GM21390 (cell line): Measurements from ENCODE around the gene GNG4.
"Not testable (repeated sequence)": the region's sequence is repeated elsewhere in the genome, so short reads cannot be mapped to it uniquely, and the experiment has no call there.

Experiments
- ATAC-seq: cut with Tn5 transposase; IDR thresholded peaks from one replicate; pipeline ENCODE4 v1.9.1; 2021; ENCODE audit not compliant: unreplicated experiment

GNG4 gene

DNA sequence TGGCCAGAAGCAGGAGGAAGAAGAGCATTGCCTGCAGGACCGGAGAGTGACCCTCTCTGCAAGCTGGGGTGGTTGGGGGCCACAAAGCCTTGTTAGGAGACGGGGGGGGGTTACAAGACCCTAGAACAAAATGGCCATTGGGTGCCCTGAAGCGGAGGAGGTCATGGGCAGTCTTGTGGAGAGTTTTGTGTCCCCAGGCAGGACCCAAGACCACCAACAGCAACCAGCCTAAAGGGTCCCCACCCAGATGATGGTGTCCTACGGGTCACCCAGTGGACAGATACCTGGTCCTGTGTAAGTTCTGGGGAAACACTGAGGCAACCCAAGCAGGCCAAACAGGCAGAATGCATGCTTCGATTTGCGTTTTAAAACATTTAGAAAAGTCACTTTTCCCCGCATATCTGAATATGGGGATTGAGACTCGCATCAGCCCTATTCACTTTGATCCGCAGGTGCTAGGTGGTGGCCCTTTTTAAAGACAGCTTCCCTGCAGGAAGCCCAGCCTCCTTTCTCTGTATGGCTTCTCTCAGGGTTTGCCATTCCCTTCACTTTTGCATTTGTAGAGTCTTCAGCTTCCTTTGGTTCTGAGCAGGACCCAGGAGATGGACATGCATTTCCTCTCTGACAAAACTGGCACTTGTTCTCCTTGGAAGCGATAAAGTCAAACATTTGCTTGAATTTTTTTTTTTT lies 21.1 kb downstream of the GNG4 start:
- ATAC-seq, result no peak

DNA sequence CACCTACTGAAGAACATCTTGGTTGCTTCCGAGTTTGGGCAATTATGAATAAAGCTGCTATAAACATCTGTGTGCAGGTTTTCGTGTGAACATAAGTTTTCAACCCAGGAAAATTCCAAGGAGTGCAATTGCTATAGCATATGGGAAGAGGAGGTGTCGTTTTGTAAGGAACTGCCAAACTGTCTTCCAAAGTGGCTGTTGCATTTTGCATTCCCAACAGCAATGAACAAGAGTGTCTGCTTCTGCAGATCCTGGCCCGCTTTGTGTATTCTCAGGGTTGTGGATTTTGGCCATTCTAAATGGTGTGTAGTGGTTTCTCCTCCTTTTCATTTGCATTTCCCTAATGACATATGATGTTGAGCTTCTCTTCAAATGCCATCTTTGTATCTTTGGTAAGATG lies 23.8 kb downstream of the GNG4 start:
- ATAC-seq, result no peak

DNA sequence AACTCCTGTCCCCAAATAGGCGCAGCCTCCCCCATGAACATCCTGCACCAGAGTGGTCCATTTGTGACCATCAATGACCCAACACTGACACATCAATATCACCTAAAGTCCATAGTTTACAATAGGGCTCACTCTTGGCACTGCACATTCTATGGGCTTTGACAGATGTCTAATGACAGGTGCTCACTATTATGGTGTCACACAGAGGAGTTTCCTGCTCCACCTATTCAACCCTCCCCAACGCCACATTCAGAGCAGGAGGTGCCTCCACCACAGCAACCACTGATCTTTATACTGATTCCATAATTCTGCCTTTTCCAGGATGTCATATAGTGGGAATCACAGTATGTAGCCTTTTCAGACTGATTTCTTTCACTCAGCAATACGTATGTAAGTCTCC lies 24.2 kb downstream of the GNG4 start:
- ATAC-seq, result no peak

DNA sequence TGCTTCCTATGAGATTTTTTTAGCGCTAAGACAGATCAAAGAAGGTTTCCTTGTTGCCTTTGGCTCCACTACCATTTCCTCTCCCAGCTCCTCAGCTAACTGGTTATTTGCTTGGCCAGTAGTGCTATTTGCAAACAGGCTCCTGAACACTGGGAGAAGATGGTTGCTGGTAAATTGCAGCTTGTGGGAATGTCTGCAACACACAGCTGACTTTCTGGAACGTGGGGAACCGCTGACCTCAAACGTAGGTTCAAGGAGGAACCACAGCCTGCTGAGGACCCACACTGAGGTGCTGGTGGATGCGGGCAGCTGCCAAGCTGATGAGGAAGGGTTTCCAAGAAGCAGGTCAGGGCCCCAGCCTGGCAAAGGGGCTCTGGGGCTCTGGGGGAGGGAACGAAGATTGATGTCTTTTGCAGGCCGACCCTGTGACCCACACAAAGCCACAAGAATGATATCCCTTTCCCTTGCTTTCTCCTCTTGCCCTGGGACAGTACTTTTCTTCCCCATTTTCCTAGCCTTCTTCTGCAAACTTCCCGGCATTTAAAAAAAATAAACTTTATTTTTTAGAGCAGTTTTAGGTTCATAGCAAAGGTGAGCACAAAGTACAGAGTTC lies 24.8 kb downstream of the GNG4 start:
- no peak for ATAC-seq

DNA sequence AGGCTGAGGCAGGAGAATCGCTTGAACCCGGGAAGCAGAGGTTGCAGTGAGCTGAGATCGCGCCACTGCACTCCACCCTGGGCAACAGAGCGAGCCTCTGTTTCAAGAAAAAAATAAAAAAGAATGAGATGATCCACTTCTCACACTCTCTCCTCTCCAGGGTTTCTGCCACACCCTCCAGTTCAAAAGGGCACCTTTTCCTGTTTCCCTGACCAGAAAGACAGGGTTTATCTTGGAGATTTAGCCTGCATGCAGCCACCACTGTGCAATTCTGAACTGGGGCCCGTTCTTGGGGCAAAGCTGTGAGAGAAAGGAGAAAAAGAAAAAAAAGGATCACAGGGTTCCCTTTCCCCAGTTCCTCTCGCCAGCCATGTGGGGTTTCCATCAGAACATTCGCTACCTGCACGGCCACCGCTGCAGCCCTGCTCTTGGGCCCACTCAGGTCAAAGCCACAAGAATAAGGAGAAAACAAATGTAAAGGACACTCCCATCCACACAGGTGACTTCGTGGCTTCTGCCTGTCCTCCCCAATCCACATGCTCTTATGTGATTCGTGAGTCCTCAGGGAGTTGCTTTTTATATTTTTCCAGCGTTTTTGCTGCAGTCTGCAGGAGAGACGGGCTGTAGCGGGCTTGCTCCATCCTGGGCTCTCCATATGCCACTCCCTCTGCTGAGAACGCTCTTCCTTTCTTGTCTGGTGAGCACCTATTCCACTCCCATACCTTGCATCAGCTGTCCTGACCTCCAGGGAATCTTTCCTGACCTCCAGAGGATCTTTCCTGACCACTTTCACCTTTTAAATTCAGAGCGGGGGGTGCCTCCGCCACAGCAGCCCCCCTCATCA lies 26.4 kb downstream of the GNG4 start:
- ATAC-seq, result no peak

DNA sequence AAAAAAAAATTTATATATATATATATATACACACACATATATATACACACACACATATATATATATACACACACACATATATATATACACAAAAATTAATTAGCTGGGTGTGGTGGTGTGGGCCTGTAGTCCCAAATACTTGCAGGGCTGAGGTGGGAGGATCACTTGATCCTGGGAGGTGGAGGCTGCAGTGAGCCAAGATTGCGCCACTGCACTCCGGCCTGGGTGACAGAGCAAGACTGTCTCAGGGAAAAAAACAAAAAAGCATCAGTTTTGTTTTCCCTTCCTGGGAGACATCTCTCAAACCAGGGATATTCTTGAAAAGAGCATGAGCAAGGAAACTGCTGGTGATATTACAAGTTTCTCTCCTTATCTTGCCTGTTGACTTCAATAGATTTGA lies 30.4 kb downstream of the GNG4 start:
- not testable (repeated sequence) for ATAC-seq

DNA sequence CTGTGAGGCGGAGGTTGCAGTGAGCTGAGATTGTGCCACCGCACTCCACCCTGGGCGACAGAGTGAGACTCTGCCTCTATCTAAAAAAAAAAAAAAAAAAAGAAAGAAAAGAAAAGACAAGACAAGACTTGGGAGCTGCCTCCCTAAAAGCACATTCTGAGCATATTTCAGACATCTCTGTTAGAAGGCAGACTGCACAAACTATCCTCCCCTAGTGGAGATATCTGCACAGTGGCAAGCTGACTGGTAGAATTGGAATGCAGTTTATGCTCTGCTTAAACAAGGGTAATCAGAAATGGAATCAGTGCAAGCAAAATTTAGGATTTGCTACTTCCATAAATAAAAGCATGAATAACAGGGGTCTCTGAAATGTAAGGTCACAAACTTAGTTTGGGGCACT lies 31.8 kb downstream of the GNG4 start:
- ATAC-seq, result no peak

DNA sequence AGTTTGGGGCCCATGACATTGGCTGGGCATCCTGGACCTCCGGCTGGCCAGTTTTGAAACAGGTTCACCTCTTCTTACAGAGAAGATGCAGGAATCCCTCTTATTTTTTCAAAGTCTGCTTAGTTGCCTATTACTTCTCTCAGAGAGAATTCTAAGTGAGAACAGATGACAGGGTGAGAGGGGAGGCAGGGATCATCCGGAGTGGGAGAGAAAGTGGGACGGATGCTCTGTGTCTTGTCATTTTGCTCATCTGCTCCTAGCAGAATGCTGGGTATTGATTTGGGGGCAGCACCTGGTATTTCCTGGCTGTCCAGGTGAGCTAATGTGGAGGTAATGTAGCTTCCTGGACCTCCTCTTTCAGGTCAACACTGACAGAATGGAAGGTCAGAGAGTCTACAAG lies 32.4 kb downstream of the GNG4 start:
- ATAC-seq, result no peak

DNA sequence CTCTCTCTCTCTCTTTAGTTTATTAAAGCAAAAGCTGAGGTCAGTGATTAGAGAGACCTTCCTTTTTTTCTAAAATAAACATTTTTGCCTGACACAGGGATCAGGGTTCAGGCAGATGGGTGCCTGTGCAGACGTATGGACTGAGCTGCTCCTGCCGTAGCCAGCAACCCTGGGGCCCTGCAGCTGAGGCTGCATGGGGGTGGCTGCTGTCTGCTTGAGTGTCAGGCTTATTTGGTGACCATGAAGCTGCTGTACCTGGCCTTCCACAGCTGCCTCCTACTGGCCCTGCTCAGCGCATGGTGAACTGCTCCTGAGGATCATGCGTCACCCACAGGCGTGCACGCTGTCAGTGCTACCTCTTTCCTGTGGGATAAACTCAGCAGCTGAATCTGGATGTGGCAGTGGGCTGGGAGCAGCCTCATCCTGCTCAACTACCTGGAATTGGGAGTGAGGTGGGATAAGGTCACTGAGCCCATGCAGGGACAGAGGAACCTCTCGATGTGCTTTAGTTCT lies 35.1 kb downstream of the GNG4 start:
- no peak for ATAC-seq

DNA sequence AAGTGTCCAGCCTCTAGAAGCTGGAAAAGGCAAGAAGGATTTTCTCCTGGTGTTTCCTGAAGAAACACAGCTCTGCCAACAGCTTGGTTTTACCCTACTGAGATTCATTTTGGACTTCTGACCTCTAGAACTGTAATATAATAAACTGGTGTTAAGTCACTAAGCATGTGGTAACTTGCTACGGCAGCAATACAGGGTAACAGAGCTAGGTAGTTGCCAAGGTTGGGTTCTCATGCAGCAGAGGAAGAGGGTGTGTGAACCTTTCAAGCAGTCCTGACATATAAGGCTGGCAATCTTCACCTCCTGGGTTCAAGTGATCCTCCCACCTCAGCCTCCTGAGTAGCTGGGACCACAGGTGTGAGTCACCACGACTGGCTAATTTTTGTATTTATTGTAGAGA lies 36.0 kb downstream of the GNG4 start:
- no peak for ATAC-seq

DNA sequence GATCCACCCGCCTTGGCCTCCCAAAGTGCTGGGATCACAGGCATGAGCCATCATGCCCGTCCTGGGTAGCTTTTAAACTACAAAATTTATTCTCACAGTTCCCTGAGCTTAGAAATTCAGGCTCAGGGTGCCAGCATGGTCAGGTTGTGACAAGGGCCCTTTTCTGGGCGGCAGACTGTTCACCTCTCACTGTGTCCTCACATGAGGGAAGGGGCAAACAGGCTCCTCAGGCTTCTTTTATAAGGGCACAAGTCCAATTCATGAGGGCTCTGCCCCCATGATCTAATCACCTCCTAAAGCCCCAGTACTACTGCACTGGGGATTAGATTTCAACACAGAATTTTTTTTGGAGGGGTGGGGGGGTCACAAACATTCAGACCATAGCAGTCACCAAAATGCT lies 36.8 kb downstream of the GNG4 start:
- no peak for ATAC-seq

DNA sequence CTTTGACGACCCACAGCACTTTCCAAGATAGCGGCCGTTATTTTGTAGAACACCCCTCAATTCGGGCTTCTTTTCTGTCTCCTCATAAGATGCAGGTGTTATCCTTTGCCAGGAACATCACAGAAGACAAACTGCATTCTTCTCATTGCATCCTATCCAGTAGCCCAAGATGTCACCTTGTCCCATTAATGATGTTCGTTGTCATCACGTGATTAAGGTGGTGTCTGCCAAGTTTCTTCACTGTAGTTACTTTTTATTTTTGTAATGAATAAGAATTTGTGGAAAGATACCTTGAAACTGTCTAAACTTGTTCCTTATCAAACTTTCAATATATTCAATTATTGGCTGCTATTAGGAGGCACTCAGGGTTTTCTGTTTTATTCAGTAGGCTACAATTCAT lies 39.4 kb downstream of the GNG4 start:
- no peak for ATAC-seq

DNA sequence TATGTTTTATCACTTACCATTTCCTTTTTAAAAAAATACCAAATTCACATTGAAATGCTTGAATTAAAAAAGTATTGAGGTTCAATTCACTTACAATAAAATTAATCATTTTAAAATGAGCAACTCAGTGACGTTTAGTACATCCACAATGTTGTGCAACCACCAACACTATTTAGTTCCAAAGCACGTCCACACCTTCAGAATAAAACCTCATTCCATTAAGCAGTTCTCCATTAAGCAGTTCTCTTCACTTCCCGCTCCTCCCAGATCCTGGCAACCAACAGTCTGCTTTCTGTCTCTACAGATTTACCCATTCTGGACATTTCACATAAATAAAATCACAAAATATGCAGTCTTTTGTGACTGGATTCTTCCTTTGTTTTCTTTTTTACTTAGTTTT lies 41.3 kb downstream of the GNG4 start:
- ATAC-seq, result no peak

DNA sequence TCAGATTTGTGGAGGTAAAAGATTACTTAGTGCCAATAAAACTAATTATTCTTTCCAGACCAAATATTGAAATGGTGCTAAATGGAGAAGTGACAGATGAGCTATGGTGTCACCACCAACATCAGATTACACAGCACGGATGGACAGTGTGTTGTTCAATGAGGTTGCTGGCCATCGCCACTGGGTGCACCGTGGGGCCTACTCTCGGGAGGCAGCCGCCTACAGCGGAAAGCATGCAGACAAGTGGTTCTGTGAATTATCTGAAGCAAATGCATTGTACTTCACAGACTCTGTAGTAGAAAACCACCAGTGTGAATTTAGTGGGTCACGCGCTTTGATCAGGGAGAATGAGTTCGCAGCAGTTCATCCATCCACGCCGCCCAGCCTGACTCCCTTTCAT lies 42.3 kb downstream of the GNG4 start:
- ATAC-seq, result no peak

DNA sequence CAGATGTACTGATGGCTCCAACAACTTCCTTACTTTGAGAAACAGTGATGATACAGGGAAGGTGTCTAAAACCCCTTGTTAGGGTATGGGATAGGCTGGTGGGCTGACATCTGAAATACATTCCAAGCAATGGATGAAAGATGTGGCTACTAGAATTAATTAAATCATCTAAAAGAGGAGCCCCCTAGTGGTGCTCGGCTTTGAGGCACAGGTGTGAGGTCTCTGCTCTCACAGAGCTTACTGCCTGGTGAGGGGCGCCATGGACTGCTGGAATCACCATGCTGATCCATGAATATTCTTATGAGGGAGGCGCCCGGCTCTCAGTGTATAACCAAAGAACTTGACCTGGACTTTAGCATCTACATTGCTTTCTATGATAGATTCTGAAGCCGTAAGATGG lies 48.5 kb downstream of the GNG4 start:
- no peak for ATAC-seq

DNA sequence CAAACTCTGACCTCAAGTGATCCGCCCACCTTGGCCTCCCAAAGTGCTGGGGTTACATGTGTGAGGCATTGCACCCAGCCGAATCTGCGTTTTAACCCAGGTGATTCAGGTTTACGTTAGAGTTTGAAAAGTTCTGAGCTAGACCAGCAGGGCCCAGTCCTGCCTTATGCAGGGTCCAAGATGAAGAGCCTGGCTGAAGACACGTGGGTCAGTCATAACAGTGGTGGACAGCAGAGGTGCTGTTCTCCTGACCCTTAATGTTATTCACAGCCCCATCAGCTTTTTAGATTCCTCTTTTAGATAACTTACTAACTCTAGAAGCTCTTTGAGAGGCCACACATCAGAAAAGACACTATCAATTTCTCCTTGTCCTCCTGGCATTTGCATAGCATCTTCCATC lies 50.0 kb downstream of the GNG4 start:
- no peak for ATAC-seq

DNA sequence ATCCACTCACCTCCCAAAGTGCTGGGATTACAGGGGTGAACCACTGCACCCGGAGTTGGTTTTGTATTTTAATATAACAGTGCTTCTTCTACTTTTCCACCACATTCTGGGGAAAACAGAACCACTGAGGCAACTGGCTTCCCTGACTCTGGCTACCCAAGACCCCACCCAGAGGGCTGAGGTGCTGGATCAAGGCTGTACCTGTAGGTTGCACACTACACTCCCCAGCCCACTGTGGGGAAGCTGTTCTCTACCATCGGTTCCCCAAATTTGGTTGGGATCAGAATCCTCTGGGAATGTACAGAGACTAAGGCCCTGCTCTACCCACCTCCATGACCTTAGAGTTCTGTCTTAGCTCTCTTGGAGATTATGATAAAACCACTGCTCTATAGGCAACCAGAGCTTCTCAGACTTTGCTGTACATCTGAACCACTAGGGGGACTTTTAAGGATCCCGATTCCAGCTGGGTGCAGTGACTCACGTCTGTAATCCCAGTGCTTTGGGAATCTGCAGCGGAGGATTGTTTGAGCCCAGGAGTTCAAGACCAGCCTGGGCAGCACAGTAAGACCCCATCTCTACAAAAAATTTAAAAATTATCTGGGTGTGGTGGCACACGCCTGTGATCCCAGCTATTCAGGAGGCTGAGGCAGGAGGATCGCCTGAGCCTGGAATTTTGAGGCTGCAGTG lies 51.6 kb downstream of the GNG4 start:
- ATAC-seq, result no peak

DNA sequence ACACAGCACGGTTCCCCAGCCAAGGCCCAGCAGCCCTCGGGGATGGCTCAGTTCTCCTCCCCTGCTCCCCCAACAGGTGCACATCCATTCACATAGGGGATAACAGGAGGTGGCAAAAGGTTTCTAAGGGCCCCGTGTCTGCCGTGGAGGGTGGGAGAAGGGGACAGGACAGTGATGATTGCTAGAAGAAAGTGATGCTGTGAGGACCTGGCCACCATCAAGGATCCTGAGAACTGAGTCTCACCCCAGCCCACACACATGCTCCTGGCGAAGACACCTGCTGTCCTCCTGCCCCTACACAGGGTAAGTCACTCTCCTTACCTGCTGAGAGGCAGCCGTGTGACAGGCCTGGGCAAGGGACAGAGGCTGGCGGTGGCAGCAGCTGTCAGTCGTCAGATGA lies 54.5 kb downstream of the GNG4 start:
- no peak for ATAC-seq

DNA sequence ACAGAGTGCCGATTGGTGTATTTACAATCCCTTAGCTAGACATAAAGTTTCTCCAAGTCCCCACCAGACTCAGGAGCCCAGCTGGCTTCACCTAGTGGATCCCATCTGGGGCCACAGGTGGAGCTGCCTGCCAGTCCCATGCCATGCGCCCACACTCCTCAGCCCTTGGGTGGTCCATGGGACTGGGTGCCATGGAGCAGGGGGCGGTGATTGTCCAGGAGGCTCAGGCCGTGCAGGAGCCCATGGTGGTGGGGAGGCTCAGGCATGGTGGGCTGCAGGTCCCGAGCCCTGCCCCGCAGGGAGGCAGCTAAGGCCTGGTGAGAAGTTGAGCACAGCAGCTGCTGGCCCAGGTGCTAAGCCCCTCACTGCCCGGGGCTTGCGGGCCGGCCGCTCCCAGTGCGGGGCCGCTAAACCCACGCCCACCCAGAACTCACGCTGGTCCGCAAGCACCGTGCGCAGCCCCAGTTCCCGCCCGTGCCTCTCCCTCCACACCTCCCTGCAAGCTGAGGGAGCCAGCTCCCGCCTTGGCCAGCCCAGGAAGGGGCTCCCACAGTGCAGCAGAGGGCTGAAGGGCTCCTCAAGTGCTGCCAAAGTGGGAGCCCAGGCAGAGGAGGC lies 55.2 kb downstream of the GNG4 start:
- not testable (repeated sequence) for ATAC-seq

DNA sequence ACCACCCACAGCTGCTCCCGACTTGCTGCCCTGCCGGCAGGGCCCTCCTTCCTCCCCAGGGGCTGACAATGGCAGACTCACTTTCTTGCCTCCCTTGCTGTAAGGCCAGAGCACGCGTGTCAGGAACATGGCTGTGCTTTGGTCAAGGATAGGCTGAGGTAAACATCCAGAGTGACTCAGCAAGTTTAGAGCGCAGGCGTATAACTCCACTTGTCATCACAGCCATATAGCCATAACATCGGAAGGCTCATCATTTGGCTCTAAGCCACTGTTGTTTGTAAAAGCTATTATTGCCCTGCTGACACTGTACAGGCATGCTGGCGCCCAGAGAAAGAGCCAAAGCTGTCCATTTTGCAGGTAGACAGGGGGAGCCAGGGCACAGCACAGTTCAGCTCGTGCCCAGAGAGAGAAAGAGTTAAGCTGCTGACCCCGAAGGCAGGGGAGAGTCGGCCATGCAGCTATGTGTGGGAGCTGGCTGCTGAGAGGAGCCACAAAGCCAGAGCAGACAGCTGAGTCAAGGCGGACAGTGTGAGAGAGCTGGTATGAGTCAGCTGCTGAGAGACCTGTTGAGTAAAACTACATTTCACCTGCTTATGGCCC lies 60.6 kb downstream of the GNG4 start:
- no peak for ATAC-seq

DNA sequence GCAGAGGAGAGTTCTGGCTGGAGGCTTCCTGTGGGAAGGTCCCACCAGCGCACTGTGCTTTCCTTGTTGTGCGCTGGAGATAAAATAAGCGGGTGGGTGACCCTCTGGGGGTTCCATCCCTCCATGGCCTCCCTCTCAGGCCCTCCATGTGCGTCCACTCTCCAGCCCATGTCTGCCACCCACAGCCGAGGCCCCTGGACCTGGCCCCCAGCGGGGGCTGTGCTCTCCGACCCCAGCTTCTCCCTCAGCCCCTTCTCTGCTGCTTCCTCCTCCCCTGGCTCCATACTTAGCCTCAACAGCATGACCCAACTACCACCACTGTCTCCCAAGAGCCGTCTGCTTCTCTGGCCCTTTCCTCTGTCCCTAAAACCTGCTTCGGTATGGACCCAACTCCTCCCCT lies 61.4 kb downstream of the GNG4 start:
- ATAC-seq, result no peak
